Measurements from ENCODE around the gene TIE1.
A peak's percentile ranks its signal among the peaks of the same experiment; 100 is the strongest.

TIE1 gene

DNA sequence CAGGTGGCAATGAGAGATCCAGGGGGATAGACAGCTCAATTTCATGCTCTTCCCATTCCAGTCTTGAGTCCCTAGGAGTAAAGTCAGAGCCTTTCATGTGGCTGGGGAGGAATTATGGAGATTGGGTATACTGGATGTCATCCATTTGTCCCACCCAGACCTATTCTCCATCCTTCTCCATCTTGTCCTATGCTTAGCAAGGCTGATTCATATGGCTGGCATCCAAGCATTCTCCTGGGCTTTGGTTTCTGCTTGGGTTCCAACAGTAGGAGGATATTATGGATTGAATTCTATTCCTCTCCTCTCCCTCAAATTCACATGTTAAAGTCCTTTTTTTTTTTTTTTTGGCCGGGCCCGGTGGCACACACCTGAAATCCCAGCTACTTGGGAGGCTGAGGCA, 54.2 kb downstream of the TIE1 start:
- in situ Hi-C loops (cut with MboI; ENCODE audit: low pct_unique_long_range_greater_than_20kb, low sequenced_read_pairs, unreplicated experiment): loop anchor here (25.0 kb wide), 1 partner anchor 118 kb away; no protein-coding TSS in a partner anchor
- DNase-seq (ENCODE audit: low spot score): no peak
- TF ChIP-seq, protein P1, sequence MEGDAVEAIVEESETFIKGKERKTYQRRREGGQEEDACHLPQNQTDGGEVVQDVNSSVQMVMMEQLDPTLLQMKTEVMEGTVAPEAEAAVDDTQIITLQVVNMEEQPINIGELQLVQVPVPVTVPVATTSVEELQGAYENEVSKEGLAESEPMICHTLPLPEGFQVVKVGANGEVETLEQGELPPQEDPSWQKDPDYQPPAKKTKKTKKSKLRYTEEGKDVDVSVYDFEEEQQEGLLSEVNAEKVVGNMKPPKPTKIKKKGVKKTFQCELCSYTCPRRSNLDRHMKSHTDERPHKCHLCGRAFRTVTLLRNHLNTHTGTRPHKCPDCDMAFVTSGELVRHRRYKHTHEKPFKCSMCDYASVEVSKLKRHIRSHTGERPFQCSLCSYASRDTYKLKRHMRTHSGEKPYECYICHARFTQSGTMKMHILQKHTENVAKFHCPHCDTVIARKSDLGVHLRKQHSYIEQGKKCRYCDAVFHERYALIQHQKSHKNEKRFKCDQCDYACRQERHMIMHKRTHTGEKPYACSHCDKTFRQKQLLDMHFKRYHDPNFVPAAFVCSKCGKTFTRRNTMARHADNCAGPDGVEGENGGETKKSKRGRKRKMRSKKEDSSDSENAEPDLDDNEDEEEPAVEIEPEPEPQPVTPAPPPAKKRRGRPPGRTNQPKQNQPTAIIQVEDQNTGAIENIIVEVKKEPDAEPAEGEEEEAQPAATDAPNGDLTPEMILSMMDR (IDR thresholded peaks at IDR 0.05; ENCODE audit: extremely low read depth, insufficient read depth, missing control alignments): no peak

- in situ Hi-C loops (cut with MboI; ENCODE audit: low pct_unique_long_range_greater_than_20kb, low sequenced_read_pairs, unreplicated experiment): loop anchor here (25.0 kb wide), 1 partner anchor 120 kb away; no protein-coding TSS in a partner anchor
- TF ChIP-seq, protein P1 (IDR thresholded peaks at IDR 0.05; ENCODE audit: extremely low read depth, insufficient read depth, missing control alignments): no peak
- no peak for DNase-seq (ENCODE audit: low spot score)
Measured at GRCh38 chr1:43357251-43357650, 56.5 kb downstream of the TIE1 start.

DNA sequence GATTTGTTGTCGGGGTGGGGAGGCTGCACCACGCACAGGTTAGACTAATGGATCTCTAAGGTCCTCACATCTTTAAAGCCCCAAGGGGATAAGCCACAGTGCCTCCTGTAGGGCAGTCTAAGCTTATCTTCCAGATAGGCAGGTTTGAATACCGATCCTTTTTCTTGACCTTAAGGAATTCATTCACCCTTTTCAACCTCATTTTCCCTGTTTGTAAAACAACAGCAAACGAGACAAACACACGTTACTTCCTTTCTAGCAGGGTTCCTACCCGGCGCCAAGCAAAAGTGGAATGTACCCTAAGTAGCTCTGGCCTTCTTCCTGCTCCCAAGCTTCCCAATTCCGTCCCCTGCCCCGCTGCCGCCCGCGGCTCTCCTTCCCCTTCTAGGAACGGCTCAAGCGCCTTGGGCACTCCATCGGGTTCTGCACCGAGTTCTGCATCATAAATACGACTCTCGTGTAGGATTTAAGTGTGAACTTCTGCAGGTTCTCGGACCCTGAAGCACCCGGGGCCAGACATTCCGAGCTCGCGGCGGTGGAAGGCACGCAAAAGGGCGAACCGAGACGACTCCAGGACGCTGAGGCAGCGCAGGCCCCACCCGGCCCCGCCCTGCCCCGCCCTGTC, 57.5 kb downstream of the TIE1 start:
- TF ChIP-seq, protein P1 (IDR thresholded peaks at IDR 0.05; ENCODE audit: extremely low read depth, insufficient read depth, missing control alignments): peak; percentile 65
- peak; percentile 76 for DNase-seq (ENCODE audit: low spot score)
- in situ Hi-C loops (cut with MboI; ENCODE audit: low pct_unique_long_range_greater_than_20kb, low sequenced_read_pairs, unreplicated experiment): loop anchor here (25.0 kb wide), 1 partner anchor 121 kb away; no protein-coding TSS in a partner anchor

DNA sequence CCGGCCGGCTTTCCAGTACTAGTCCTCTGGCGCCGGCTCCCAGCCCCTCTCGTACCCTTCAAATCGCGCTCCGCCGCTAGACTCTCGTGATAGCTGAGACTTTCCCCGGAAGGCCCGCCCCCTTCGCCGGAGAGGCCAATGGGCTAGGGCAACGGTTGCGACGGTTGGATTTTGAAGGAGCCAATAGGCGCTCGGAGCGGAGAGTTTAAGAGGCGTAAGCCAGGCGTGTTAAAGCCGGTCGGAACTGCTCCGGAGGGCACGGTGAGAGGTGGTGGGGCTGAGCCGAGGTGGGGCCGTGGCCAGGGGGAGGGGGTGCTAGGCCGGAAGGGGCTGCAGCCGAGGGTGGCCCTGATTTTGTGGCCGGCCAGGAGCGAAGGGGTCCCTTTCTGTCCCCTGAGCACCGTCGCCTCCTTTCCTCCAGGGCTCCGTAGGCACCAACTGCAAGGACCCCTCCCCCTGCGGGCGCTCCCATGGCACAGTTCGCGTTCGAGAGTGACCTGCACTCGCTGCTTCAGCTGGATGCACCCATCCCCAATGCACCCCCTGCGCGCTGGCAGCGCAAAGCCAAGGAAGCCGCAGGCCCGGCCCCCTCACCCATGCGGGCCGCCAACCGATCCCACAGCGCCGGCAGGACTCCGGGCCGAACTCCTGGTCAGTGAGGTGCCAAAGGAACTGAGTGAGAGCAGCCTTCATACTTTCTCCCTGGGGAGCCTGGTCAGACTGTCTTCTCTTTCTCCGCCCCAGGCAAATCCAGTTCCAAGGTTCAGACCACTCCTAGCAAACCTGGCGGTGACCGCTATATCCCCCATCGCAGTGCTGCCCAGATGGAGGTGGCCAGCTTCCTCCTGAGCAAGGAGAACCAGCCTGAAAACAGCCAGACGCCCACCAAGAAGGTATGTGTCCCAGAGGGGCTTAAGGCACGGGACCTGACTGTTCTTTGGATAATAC, 58.2 kb downstream of the TIE1 start, which contains the start of gene CDC20:
CDC20 (plus strand) TSS at position 236 of the 948 bp plus-strand sequence; CDS start at position 471, 235 bp downstream.
- in situ Hi-C loops (cut with MboI; ENCODE audit: low pct_unique_long_range_greater_than_20kb, low sequenced_read_pairs, unreplicated experiment): loop anchor here (25.0 kb wide), 1 partner anchor 122 kb away; no protein-coding TSS in a partner anchor
- DNase-seq (ENCODE audit: low spot score): peak; percentile 98
- TF ChIP-seq, protein P1 (IDR thresholded peaks at IDR 0.05; ENCODE audit: extremely low read depth, insufficient read depth, missing control alignments): no peak

DNA sequence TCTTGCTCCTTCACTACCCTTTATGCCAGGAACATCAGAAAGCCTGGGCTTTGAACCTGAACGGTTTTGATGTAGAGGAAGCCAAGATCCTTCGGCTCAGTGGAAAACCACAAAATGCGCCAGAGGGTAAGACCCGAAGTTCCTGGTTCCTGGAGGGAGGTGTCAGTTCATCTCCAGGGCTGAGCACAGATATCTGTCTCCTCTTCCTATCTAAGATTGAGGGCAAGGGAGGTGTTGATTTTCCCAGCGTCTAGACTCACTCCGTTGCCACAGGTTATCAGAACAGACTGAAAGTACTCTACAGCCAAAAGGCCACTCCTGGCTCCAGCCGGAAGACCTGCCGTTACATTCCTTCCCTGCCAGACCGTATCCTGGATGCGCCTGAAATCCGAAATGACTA, 58.9 kb downstream of the TIE1 start:
- TF ChIP-seq, protein P1 (IDR thresholded peaks at IDR 0.05; ENCODE audit: extremely low read depth, insufficient read depth, missing control alignments): no peak
- DNase-seq (ENCODE audit: low spot score): no peak
- in situ Hi-C loops (cut with MboI; ENCODE audit: low pct_unique_long_range_greater_than_20kb, low sequenced_read_pairs, unreplicated experiment): loop anchor here (25.0 kb wide), 1 partner anchor 122 kb away; no protein-coding TSS in a partner anchor

DNA sequence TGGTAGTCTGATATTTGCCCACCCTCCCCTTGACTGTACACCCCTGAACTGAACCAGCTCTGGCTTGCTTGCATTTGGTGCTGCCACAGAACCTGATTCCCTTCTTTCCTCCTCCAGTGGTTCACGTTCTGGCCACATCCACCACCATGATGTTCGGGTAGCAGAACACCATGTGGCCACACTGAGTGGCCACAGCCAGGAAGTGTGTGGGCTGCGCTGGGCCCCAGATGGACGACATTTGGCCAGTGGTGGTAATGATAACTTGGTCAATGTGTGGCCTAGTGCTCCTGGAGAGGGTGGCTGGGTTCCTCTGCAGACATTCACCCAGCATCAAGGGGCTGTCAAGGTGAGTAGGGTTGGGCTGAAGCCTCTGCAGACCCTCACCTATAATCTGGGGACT, 59.8 kb downstream of the TIE1 start:
- TF ChIP-seq, protein P1 (IDR thresholded peaks at IDR 0.05; ENCODE audit: extremely low read depth, insufficient read depth, missing control alignments): no peak
- DNase-seq (ENCODE audit: low spot score): no peak
- in situ Hi-C loops (cut with MboI; ENCODE audit: low pct_unique_long_range_greater_than_20kb, low sequenced_read_pairs, unreplicated experiment): loop anchor here (25.0 kb wide), 1 partner anchor 123 kb away; no protein-coding TSS in a partner anchor
